Measurements from ENCODE around the gene ZBTB32. TPM values are rescaled to one million over a fixed set of nuclear protein-coding genes. Genes with fewer than 3 reads are reported as not detected.

The ZBTB32 gene
- total and polyA plus RNA-seq, 7 donors, result 0.08 to 0.10 TPM; not detected in 5

- 1 to 8% (median 6%) methylated on average over 49 to 74 of the region's 74 CpGs for WGBS, 3 donors
- peaks cover 14% of the 10 kb centered on the region for H3K4me1 ChIP-seq
- peaks cover 0 to 27% of the 10 kb centered on the region in 2 donors for H3K36me3 ChIP-seq (ENCODE audit: insufficient read depth in 1 of 2, low read depth in 1 of 2)
- no peaks in the 10 kb centered on the region for H3K9me3 ChIP-seq
- peak overlapping the region; percentile 94 for H3K27ac ChIP-seq
- intact Hi-C loops (cut with DNase I), result loop anchor here in 1 of 2 donors (5.0 kb wide), 1 partner anchor 177 kb away; no protein-coding TSS in a partner anchor
- no peaks in the 10 kb centered on the region for H3K27me3 ChIP-seq (ENCODE audit: insufficient read depth in 3 of 3, low read length in 2 of 3)
- peak overlapping the region; percentile 83 for H3K4me3 ChIP-seq
- ATAC-seq, result peak; percentile 51 to 59 (median 56)
- peak; percentile 94 to 97 for DNase-seq
- no peak for TF ChIP-seq CTCF (IDR thresholded peaks at IDR 0.05)
These were observed 51.4 kb downstream of the ZBTB32 start for GRCh38 chr19:35755550-35756376.

GRCh38 chr19:35756377-35757230, 52.2 kb downstream of the ZBTB32 start, which contains the start of gene HSPB6:
Gene HSPB6 (minus strand): TSS chr19:35757029. CDS start chr19:35757008, 21 bp downstream.
- ATAC-seq, result peak; percentile 40 to 56 (median 53)
- peak; percentile 85 to 92 for DNase-seq
- H3K36me3 ChIP-seq (ENCODE audit: insufficient read depth in 1 of 2, low read depth in 1 of 2), result peaks cover 0 to 27% of the 10 kb centered on the region in 2 donors
- H3K9me3 ChIP-seq, result no peaks in the 10 kb centered on the region
- H3K4me3 ChIP-seq, result peak within 1 kb of the TSS; percentile 83
- peak within 1 kb of the TSS; percentile 94 for H3K27ac ChIP-seq
- intact Hi-C loops (cut with DNase I), result loop anchor here in 1 of 2 donors (5.0 kb wide), 1 partner anchor 176 kb away; no protein-coding TSS in a partner anchor
- 1 to 5% (median 3%) methylated on average over 52 of the region's 52 CpGs for WGBS, 3 donors
- no peaks in the 10 kb centered on the region for H3K27me3 ChIP-seq (ENCODE audit: insufficient read depth in 3 of 3, low read length in 2 of 3)
- TF ChIP-seq CTCF (IDR thresholded peaks at IDR 0.05), result no peak
- peaks cover 14% of the 10 kb centered on the region for H3K4me1 ChIP-seq

- no peak for TF ChIP-seq CTCF (IDR thresholded peaks at IDR 0.05)
- Histone ChIP-seq H3K27me3 (ENCODE audit: insufficient read depth in 3 of 3, low read length in 2 of 3) (no peaks in the 10 kb centered on the region), H3K4me1 (peaks cover 14% of the 10 kb centered on the region), H3K9me3 (no peaks in the 10 kb centered on the region), H3K4me3 (peak overlapping the region; percentile 83), H3K27ac (peak overlapping the region; percentile 94), H3K36me3 (ENCODE audit: insufficient read depth in 1 of 2, low read depth in 1 of 2) (peaks cover 3 to 27% of the 10 kb centered on the region in 2 donors)
- ATAC-seq (peak; percentile 67 to 72 (median 69)), DNase-seq (peak; percentile 92 to 97)
- intact Hi-C loops (cut with DNase I), result loop anchor here in 1 of 2 donors (5.0 kb wide), 1 partner anchor 175 kb away; no protein-coding TSS in a partner anchor
- 1 to 2% (median 1%) methylated on average over 19 of the region's 19 CpGs for WGBS, 3 donors
These were observed 52.9 kb downstream of the ZBTB32 start for GRCh38 chr19:35757231-35757748.

- ATAC-seq (peak; percentile 76 to 81 (median 79)), DNase-seq (peak; percentile 97 to 99)
- no peaks in the 10 kb centered on the region for H3K9me3 ChIP-seq
- 0 to 1% (median 0%) methylated on average over 52 to 53 of the region's 53 CpGs for WGBS, 3 donors
- H3K36me3 ChIP-seq (ENCODE audit: insufficient read depth in 1 of 2, low read depth in 1 of 2), result peaks cover 3 to 25% of the 10 kb centered on the region in 2 donors
- intact Hi-C loops (cut with DNase I), result loop anchor here in 1 of 2 donors (5.0 kb wide), 1 partner anchor 174 kb away; no protein-coding TSS in a partner anchor
- peak within 1 kb of the TSS; percentile 83 for H3K4me3 ChIP-seq
- peak within 1 kb of the TSS; percentile 94 for H3K27ac ChIP-seq
- TF ChIP-seq CTCF (IDR thresholded peaks at IDR 0.05), result no peak
- no peaks in the 10 kb centered on the region for H3K27me3 ChIP-seq (ENCODE audit: insufficient read depth in 3 of 3, low read length in 2 of 3)
- peaks cover 14% of the 10 kb centered on the region for H3K4me1 ChIP-seq
These were observed 53.6 kb downstream of the ZBTB32 start, which contains the start of gene PROSER3 for GRCh38 chr19:35757749-35758608. Gene PROSER3 (plus strand): TSS chr19:35758176. CDS start chr19:35758216, 40 bp downstream.
